Measurements from ENCODE around the gene TBX6.
A peak's percentile ranks its signal among the peaks of the same experiment; 100 is the strongest.

TBX6 gene

GRCh38 chr16:30066761-30067583 is 24.8 kb downstream of the TBX6 start:
- Histone ChIP-seq H3K9ac (ENCODE audit: insufficient read length) (peak overlapping the region; percentile 94), H3K9me3 (ENCODE audit: low read depth, low read length) (no peaks in the 10 kb centered on the region), H3K27ac (peak overlapping the region; percentile 78), H3K4me3 (peak overlapping the region; percentile 94), H3K36me3 (ENCODE audit: insufficient read depth, low read length) (peaks cover 55% of the 10 kb centered on the region)
- TF ChIP-seq FOXP2 (optimal IDR thresholded peaks at IDR 0.05; ENCODE audit: control extremely low read depth, extremely low read length, insufficient read depth) (no peak), POLR2AphosphoS5 (IDR thresholded peaks at IDR 0.05; ENCODE audit: borderline replicate concordance, low read depth, low read length) (no peak; the same call in 1 of the 2 replicates), EZH2 (IDR thresholded peaks at IDR 0.05) (no peak)
- no peak for DNase-seq (ENCODE audit: low read depth, low spot score)

DNA sequence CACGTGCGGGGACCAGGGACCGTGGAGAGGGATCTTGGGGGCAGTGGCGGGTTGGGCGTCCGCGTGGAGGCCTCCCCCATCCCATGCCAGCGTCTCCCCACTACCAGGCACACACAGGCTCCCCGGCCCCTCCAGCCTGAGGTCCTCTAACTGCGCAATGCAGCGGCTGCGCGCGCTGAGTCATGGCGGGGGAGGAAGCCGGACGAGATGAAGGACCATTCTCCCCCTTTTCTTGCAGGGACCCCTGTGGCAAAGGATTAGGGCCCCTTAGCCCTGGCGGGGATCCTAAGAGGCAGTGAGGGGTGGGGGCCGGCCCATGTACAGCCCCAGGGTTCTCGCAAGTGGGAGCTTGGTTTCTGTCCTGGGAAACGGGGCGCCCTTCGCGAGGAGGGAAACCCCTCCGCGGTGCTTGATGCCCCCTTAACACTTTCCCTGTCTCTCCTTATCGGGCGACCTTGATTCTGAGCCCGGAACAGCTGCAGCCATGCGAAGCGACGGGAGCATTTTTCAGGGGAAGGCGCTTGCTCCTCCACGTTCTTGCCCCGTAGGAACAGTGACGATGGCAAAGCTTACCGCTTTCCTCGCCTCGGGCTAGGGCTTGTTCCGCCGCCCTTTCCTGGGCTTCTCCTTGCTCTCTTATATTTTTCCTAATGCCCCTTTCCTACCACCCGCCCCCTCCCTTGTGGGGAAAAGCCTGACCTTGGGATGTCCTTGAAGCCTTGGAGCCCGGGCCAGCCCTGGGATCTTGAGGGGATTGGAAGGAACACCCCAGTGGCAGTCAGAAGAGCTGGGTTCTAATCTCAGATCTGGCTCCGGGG is 25.6 kb downstream of the TBX6 start:
- Histone ChIP-seq H3K9me3 (ENCODE audit: low read depth, low read length) (no peaks in the 10 kb centered on the region), H3K9ac (ENCODE audit: insufficient read length) (peak overlapping the region; percentile 94), H3K4me3 (peak overlapping the region; percentile 94), H3K36me3 (ENCODE audit: insufficient read depth, low read length) (peaks cover 47% of the 10 kb centered on the region), H3K27ac (peak overlapping the region; percentile 78)
- no peak for DNase-seq (ENCODE audit: low read depth, low spot score)
- TF ChIP-seq EZH2 (IDR thresholded peaks at IDR 0.05) (no peak), FOXP2 (optimal IDR thresholded peaks at IDR 0.05; ENCODE audit: control extremely low read depth, extremely low read length, insufficient read depth) (no peak), POLR2AphosphoS5 (IDR thresholded peaks at IDR 0.05; ENCODE audit: borderline replicate concordance, low read depth, low read length) (no peak)

- TF ChIP-seq EZH2 (IDR thresholded peaks at IDR 0.05) (no peak), POLR2AphosphoS5 (IDR thresholded peaks at IDR 0.05; ENCODE audit: borderline replicate concordance, low read depth, low read length) (peak; percentile 95), FOXP2 (optimal IDR thresholded peaks at IDR 0.05; ENCODE audit: control extremely low read depth, extremely low read length, insufficient read depth) (peak; percentile 77)
Observed at GRCh38 chr16:30065102-30065942, 26.4 kb downstream of the TBX6 start, which contains the start of gene ALDOA. ALDOA (plus strand) TSS chr16:30065760; CDS start chr16:30066898, 1,138 bp downstream.

DNA sequence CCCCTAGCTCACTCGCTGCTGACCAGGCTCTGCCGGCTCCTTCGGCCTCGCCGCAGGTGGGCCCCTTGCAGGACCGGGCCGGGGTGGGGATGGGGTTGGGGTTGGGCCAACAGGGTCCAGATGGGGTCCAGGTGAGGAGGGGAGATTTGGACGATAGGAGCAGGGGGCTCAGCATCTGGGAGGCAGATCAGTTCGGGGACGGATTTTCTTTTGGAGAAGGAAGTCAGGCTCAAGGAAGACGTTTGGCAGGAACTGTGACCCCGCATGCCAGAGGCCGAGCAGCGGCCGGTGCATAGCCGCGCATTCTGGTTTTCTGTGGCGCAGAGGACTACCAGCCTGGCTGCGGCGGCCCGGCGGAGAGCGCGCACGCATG is 27.0 kb downstream of the TBX6 start:
- peak overlapping the region; percentile 90 for H3K9ac ChIP-seq (ENCODE audit: insufficient read length)
- no peaks in the 10 kb centered on the region for H3K9me3 ChIP-seq (ENCODE audit: low read depth, low read length)
- peaks cover 41% of the 10 kb centered on the region for H3K36me3 ChIP-seq (ENCODE audit: insufficient read depth, low read length)
- DNase-seq (ENCODE audit: low read depth, low spot score), result no peak
- H3K27ac ChIP-seq, result peak overlapping the region; percentile 97
- no peak for TF ChIP-seq FOXP2 (optimal IDR thresholded peaks at IDR 0.05; ENCODE audit: control extremely low read depth, extremely low read length, insufficient read depth)
- TF ChIP-seq EZH2 (IDR thresholded peaks at IDR 0.05), result no peak
- no peak for TF ChIP-seq POLR2AphosphoS5 (IDR thresholded peaks at IDR 0.05; ENCODE audit: borderline replicate concordance, low read depth, low read length)
- H3K4me3 ChIP-seq, result peak overlapping the region; percentile 94

More at GRCh38 chr16:30065102-30065942, 26.4 kb downstream of the TBX6 start, which contains the start of gene ALDOA:
- peak within 1 kb of the TSS; percentile 94 for H3K9ac ChIP-seq (ENCODE audit: insufficient read length)
- H3K4me3 ChIP-seq, result peak within 1 kb of the TSS; percentile 94
- H3K9me3 ChIP-seq (ENCODE audit: low read depth, low read length), result no peaks in the 10 kb centered on the region
- peak within 1 kb of the TSS; percentile 97 for H3K27ac ChIP-seq
- peaks cover 41% of the 10 kb centered on the region for H3K36me3 ChIP-seq (ENCODE audit: insufficient read depth, low read length)
- peak; percentile 62 for DNase-seq (ENCODE audit: low read depth, low spot score)

- peak overlapping the region; percentile 94 for H3K4me3 ChIP-seq
- peak overlapping the region; percentile 97 for H3K27ac ChIP-seq
- peak overlapping the region; percentile 90 for H3K9ac ChIP-seq (ENCODE audit: insufficient read length)
- peaks cover 37% of the 10 kb centered on the region for H3K36me3 ChIP-seq (ENCODE audit: insufficient read depth, low read length)
- H3K9me3 ChIP-seq (ENCODE audit: low read depth, low read length), result no peaks in the 10 kb centered on the region
- no peak for TF ChIP-seq FOXP2 (optimal IDR thresholded peaks at IDR 0.05; ENCODE audit: control extremely low read depth, extremely low read length, insufficient read depth)
- peak; percentile 66 for TF ChIP-seq POLR2AphosphoS5 (IDR thresholded peaks at IDR 0.05; ENCODE audit: borderline replicate concordance, low read depth, low read length)
- TF ChIP-seq EZH2 (IDR thresholded peaks at IDR 0.05), result no peak
- no peak for DNase-seq (ENCODE audit: low read depth, low spot score)
Observed at GRCh38 chr16:30063893-30064728, 27.6 kb downstream of the TBX6 start.

DNA sequence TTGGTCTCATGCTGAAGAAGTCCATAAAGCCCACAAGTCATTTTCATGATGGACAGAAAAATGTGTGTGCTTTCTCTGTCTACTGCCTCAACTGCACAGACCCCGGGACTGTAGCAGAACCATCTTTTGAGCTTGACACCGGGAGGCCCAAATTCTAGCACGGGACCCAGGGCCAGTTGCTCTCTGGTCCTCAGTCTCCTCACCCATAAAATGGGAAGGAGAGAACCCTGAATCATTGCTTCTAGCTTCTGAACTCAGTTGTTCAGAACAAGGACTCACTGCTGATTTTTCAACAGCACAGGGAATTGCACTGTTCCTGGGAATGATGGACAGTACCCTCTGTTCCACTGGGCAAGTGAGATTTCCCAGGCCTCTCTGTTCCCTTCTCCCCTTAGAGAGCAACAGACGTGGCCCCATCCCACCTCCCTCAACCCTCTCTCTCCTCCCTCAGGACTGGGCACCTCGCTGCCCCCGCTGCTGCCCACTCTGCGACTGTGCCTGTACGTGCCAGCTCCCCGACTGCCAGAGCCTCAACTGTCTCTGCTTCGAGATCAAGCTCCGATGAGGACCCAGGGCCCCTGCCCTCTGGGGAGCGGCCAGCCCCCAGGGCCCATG is 28.3 kb downstream of the TBX6 start:
- DNase-seq (ENCODE audit: low read depth, low spot score), result no peak
- Histone ChIP-seq H3K36me3 (ENCODE audit: insufficient read depth, low read length) (peaks cover 34% of the 10 kb centered on the region), H3K9me3 (ENCODE audit: low read depth, low read length) (no peaks in the 10 kb centered on the region), H3K27ac (peak overlapping the region; percentile 97), H3K4me3 (peak overlapping the region; percentile 94), H3K9ac (ENCODE audit: insufficient read length) (peak overlapping the region; percentile 90)
- no peak for TF ChIP-seq EZH2 (IDR thresholded peaks at IDR 0.05)
- TF ChIP-seq FOXP2 (optimal IDR thresholded peaks at IDR 0.05; ENCODE audit: control extremely low read depth, extremely low read length, insufficient read depth), result no peak
- TF ChIP-seq POLR2AphosphoS5 (IDR thresholded peaks at IDR 0.05; ENCODE audit: borderline replicate concordance, low read depth, low read length), result no peak

All from SK-N-MC (cell line).